TTC549 (cell line): ENCODE results near the gene WDR18.

Experiments used
- FAIRE-seq: peaks from 2 replicates; lab custom pipeline; 2012; peaks lifted over from hg19 to GRCh38; lab: Jason Lieb, UNC

The WDR18 gene

DNA sequence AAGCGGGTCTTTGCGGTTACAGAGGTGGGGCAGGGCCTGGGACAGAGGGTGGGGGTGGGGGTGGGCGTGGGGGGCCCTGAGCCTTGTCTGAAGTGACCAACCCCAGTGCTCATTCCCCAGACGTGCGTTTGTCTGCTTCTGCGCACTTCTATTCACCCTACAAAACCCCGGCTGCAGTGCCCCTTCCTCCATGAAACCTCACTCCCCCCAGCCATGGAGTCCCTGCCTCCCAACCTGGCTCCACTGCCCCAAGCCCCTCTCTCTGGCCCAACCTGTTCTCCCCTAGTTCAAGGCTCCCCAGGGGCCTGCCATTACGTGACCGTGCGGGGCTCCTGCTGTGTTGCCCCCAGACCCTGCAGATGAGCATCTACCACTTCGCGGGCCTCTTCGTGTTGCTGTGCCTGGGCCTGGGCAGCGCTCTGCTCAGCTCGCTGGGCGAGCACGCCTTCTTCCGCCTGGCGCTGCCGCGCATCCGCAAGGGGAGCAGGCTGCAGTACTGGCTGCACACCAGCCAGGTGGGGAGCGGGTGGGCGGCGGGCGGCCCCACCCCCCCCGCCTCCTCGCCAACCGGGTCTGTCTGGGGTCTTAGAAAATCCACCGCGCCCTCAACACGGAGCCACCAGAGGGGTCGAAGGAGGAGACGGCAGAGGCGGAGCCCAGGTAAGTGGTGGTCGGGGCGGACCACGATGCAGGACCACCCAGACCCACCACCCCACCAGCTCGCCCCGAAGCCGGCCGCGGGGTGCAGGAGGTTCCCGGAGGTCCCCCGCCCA is 24.3 kb downstream of the WDR18 start:
- no peak for FAIRE-seq

DNA sequence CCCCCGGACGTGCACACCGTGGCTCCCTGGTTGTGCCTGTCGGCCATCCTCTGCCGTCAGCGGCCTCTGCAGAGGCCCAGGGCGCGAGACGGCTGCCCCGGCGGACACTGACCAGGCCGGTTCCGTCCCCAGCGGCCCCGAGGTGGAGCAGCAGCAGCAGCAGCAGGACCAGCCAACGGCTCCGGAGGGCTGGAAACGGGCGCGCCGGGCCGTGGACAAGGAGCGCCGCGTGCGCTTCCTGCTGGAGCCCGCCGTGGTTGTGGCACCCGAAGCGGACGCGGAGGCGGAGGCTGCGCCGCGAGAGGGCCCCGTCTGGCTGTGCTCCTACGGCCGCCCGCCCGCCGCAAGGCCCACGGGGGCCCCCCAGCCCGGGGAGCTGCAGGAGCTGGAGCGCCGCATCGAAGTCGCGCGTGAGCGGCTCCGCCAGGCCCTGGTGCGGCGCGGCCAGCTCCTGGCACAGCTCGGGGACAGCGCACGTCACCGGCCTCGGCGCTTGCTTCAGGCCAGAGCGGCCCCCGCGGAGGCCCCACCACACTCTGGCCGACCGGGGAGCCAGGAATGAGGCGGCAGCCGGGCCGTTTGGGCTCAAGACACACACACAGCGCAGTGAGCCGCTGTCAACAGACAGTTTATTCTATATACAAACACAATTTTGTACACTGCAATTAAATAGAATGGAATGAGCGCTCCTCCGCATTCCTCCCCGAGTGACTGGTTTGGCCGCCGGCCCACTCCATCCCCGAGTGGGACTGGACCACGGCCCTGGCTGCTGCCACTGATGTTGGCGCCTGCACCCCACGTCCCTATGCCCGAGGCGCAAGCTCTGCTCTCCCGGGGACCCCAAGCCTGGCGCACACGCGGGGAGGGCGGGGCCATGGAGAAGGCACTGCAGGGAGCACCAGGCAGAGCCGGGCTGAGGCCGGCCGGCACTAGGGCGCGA is 25.2 kb downstream of the WDR18 start:
- FAIRE-seq = no peak

DNA sequence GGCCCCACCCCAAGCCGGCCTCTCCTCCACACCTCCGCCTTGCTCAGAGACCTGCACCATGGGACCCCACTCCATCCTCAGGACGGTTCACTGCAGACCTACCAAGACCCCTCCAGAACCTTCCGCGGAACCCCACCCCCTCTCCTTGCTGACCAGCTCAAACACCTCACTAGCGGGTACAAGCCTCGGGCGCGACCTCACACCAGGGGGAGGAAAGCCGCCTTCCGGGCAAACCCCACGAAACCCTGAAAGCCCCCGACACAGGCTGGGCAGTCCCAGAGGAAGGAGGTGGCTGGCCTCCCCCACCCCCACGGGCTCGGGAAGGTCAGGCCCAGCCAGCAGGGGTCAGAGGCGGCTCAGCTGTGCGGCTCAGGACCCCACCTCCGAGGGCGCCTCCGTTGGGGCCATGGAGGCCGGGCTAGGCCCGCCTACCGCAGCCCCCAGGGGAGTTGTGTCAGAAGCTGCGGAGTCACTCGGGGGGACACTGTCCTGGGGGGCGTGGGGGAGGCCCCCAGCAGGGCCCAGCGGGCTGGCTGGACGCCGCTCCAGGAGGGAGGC is 25.9 kb downstream of the WDR18 start:
- FAIRE-seq = no peak

DNA sequence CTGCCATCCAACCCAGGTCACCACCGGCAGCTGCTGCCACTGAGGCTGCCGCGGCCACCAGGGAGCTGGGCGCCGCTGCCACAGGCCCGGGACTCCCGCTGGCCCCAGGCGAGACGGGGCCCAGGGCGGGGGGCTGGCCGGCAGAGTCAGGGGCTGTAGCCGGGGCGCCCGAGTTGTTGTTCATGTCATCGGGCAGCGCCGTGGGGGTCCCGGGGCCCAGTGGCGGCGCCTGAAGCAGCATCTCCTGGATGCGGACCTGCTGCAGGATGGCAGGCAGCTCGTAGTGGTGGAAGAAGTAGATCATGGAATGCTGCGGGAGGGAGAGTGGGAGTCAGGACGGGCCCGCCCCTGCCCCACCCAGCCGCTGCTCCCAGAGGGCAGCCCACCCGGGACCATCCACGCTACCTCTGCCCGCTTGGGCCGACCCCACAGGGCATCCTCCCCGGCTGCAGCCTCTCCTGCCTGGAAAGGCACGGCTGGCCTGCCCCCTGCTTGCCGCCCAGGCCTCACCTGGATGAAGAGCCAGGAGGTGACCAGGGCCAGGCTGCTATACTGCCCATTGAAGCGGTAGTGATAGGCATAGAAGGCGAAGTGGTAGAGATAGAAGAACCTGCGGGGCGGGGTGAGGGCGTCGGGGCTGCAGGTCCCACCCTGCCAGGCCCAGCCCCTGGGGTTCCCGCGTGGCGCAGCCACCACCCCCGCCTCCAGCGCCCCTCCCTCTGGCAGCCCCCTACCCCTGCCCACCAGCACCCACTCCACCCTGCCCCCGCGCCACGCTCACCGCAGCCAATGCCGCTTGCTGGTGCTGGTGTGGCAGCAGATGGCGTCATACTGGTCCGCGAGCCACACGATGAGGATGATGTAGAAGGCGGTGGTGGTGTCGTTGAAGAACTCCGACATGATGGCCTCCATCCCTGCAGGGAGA is 26.7 kb downstream of the WDR18 start:
- FAIRE-seq = no peak

DNA sequence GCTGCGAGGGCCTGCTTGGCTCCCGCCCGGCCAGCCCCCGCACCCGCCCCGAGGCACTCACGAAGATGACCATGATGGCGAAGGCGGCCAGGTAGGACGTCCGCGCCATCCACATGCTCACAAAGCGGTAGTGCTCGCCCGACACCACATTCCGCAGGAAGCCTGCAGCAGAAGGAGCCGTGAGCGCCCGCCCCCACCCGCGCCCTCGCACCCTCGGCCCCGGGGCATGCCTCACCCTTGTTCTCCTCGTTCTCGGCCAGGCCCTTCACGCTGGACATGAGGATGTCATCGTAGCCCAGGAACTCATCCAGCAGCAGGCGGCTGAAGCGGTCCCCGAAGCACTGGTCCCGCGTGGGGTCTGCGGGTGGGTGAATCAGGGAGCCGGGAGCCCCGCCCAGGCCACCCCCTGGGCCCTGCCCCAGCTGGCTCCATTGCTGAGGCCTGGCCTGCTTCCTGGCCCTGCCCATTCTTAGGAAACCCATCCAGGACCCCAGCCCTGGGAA is 27.7 kb downstream of the WDR18 start:
- no peak for FAIRE-seq

DNA sequence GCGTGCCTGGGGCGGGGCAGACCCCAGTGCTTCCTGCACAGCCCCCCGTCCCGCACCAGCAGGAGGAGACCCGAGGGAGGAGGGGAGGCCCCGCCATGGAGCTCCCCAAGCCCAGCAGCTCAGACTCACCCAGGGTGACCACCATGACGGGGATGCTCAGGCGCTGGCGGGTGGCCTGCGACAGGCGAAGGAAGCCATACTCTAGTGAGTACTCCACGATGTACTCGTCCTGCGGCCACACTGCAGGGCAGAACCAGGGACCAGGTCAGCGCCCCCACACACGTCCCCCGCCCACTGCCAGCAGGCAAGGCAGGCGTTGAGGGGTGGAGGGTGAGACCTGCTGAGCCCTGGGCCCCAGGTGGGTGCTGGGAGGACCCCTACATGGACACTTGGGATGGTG is 28.2 kb downstream of the WDR18 start:
- FAIRE-seq = no peak

DNA sequence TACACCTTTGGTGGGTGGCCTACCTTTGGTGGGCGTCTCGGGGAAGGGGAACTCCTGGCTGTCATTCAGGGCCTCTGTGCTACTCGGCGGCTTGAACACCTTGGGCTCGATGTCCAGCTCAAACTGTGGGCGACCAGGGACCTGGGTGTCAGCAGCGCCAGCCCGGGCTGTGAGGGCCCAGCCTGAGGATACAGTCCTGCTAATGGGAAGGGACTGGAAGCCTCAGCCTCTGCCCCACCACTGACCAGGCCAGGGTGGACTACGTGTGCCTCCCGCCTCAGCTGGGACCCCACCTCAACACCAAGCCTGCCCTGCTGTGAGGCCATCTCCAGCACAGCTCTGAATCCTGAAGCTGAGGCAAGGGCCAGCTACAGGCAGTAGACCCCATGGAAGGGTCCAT is 29.1 kb downstream of the WDR18 start:
- FAIRE-seq = no peak

DNA sequence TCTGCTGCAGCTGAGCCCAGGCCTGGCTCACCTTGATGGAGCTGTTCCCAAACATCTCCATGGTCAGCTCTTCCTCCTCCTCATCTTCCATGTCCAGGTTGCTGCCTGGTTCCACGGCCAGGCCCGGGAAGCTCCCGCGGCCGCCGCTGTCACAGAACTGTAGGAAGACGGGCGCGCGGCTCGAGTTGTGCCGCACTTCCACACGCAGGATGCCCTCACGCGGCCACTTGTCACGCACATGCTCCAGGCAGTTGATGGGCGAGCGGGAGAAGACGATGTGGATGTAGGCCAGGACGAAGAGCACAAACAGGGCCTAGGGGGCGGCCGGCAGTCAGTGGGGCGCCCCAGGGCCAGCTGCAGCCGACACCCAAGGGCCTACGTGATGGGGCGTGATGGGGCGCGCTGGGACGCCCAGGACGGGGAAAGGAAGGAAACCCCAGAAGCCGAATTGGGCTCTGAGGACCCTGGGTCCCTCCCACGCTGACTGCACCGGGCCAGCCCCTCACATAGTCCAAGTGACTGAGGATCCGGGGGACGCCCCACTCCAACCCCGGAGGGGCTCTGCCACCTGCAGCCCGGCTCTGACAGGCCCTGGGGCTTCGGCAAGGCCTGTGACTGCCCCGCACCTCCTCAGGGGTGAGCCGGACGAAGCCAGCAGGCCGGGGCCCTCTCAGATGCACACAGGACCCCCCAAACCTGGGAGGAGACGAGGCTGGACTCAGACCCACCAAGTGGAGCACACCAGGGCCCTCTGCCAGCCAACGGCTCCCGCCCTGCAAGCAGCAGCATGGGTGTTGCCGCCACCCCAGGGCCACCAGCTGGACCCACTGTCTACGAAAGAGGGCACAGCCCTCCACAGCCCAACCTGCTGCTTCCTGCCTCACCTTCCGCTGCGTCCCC is 30.3 kb downstream of the WDR18 start:
- no peak for FAIRE-seq

DNA sequence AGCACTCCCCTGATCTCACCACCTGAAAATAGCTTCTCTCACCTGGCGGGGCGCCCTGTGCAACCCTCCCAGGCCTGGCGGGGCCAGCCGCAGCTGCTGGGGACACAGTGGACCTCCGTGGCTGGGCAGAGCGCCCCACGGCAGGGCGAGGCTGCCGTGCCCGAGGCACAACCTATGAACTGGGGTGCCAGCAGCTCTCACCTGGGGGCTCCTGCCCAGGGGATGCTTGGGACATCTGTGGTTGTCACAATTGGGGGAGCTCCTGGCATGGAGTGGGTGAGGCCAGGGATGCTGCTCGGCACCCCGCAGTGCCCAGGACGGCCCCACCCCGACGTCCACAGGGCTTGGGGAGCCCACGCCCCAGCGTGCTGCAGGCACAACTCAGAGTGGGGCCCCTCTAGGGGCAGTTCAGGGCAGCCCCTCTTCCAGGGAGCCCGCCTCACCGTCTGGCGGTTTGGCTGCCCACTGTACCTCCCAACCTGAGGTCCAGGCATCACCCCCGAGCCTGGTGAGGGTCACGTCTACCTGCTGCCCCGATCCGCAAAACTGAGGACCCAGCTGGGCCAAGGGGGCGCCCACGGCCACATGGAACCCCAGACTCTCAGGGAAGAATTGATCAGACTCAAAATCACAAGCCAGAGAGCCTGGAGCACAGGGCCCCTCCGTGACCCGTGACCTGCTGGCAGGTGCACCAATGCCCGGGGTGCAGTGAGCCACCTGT is 31.1 kb downstream of the WDR18 start:
- no peak for FAIRE-seq

DNA sequence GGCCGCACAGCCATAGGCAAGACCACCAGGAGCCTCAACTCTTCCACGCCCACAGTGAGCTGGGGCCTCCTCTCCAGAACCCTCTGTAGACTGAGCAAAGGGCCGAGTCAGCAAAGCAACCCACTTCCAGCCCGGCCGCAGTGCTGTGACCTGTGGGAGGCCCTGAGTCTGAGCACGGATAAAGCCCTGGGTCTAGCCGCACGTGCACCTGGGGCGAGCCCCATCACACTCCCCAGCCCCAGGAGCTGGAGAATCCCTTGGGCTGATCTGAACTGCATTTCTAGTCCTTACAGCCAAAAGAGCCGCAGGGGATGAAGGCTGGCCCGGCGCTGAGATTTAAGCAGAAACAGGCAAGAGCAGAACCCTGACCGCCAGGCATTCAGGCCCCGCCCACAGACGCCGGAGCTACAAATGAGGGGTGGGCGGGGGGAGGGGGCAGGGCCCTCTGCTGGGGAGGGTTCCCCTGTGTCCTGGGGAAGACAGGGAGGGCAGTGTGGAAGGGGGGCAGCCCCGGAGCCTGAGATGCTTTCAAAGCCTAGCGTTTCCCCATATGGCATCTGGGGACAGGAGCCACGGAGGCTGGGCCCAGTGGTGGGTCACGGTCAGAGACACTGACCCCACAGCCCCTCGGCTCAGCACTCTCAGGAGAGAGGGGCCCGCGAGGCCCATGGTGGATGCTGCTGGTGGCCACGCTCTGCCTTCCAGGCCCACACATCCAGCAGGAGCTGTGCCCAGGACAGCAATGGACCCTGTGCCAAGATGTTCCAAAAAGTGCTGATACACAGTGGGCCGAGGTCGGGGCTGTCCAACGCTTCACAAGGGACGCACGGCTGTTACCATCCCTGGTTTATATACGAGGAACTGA is 31.9 kb downstream of the WDR18 start:
- no peak for FAIRE-seq

DNA sequence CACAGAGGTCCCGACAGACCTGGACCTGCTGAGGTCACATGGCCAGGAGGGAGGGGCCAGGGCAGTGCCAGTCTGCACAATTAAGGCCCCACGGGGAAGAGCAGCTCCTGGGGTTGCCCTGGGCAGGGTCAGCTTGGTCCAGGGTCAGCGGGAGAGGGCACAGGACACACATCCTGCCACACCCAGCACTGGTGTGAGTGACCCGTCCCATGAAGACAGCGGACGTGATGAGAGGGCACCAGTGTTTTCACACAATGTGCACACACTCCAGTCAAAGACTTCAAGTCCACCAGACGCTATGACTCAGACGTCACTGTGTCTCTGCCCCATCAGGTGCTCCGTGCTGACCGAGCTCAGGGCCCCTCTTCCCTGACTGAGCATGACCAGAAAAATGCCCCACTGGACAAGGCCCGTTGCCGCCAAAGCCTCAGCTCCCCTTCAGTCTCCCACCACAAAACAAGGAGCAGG is 32.5 kb downstream of the WDR18 start:
- FAIRE-seq = no peak

DNA sequence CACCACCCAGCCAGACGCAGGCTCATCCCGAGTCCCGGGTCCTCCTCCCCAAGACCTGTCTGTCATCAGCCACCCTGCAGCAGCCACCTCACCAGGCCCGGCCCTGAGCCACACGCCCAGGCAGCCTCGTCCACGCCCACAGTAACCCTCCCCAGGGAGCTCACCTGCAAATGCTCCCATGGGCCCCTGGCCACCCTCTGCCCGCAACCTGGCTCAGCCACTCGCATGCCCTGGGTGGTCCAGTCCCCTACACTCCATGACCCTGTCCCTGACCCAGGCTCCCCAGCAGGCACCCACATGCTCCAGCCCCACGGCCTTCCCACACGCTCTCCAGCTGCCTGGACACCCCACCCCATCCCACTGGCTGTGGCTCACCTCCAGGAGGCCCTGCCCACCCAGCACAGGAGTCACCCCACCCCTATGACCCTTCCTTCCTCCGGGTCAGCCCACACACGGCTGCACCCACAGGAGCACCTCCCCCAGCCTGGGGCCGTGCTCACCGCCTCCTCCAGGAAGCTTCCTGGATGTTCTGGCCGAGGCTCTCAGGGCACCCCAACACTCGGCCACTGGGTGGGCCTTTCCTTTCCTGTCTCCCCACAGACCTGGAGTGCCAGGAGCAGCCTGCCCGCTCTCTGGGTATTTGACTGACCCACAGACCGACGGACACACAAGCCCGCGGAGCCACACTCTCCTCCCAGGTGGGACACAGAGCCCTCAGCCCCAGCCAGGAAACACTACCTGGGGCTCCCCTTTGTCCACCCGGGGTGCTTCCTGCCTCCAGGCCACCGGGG is 33.2 kb downstream of the WDR18 start:
- no peak for FAIRE-seq

DNA sequence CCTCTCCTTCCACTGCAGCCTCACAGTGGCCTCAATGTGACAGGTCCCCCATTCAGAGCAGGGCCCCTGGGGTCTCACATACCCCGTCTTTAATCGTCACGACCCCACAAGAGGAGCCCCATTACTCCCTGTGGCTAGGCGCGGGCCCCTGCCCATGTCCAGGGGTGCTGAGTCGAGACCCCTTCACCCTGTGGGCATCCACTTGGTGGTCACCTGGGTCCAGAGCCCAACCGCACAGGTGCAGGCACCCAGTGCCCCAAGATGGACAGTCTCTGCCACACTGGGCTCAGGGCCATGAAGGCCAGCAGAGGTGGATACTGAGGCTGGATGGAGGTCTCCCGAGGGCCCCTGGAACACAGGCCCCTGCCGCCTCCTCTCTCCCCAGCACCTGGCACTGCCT is 33.8 kb downstream of the WDR18 start:
- no peak for FAIRE-seq

DNA sequence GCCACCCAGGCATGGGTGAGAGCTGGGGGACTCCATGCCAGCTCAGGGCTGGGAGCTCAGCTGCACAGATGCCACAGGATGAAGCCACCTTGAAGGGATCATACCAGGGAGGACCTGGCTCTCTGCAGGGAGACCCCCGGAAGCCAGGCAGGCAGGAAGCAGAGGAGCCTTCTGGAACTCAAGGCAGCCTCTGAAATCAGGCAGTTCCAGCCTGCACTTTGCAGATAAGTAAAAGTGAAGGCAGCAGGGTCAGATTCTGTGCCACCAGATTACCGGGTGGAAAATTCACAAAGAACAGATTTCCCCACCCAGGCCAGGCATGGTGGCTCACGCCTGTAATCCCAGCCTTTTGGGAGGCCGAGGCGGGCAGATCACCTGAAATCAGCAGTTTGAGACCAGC is 34.2 kb downstream of the WDR18 start:
- no peak for FAIRE-seq

DNA sequence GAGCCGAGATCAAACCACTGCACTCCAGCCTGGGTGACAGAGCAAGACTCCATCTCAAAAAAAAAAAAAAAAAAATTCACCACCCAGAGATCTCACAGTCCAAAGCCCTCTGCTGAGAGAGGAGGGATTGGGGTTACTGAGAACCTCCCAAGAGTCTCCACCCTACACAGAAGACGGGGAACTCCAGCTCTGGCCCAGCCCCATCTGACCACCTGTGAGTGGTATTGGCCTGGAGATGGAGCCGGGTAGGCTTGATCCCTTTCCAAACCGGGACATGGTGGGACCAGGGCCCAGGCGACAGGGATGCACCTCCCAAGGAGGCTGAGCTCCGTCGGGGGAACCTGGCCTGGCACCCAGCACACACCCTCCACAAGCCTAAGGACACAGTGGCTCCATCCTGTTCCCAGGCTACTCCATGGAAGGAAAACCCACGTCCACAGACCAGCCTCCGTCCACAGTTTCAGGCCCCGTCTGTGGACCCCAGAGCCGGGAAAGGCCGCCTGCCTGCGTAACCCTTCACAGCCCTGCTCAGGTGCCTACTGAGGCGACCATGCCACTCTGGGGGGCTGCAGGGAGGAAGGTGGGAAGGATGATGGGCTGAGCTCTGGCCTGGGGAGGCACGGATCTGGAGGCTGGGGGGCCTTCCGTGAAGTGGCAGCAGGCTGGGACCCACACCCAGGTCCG is 34.9 kb downstream of the WDR18 start:
- no peak for FAIRE-seq

DNA sequence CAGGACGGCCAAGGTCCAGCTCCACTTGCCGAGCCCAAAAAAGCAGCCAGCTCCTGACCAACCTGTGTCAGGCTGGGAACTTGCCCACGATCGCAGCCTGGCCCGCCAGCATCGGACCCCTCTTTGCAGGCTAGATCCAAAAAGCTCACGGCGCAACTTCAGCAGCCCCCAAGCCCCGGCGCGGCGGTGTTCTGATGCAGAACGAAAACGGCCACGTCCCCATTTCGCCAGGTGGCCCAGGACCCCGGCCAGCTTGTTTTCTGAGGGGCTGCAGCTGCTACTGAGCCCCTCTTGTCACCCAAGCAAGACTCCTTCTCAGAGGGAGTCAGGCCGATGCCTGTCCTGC is 35.4 kb downstream of the WDR18 start:
- no peak for FAIRE-seq

DNA sequence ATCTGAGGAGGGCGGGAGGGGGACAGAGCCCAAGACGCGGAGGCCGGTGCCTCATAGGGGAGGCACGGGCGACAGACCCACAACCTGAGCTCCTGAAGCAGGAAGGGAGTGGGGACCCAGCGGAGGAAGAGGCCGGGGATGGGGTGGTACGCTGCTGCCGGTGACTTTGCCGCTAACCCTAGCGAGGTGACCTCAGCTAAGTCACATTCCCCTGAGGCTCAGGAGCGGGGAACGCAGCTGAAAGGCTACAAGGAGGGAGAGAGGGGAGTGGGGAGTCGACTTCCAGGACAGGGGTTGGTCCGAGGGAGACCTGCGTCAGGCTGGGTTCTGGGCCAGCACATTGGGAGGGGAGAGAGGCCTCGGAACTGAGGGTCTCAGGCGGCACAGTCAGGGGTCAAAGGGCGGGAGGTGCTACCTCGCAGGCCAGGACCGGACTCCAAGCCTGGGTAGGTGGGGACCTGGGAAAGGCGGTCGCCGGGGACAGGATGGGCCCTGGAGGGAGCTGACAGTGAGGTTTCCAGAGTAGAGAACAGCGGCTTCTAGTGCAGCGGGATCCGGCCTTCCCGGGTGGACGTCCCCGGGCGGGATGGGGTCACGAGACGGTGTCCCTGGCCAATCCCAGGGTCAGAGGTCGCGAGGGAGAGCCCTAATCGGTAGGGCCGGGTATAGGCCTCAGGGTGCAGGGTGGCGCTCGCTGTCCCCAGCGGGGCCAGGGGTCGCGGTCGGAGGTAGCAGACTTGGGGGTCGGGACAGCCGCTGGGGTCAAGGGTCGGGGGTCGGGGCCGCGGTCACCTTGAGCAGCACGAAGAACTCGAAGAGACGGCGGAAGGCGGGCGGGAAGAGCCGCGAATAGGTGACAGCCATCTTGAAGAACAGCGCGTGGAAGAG is 36.1 kb downstream of the WDR18 start:
- FAIRE-seq = no peak
